GM19397 (cell line): ENCODE data around the gene KHNYN.

Source experiments
- ATAC-seq: cut with Tn5 transposase; IDR thresholded peaks from one replicate; pipeline ENCODE4 v1.9.1; 2021; ENCODE audit warnings: mild to moderate bottlenecking, moderate library complexity; ENCODE audit not compliant: unreplicated experiment

Gene KHNYN

DNA sequence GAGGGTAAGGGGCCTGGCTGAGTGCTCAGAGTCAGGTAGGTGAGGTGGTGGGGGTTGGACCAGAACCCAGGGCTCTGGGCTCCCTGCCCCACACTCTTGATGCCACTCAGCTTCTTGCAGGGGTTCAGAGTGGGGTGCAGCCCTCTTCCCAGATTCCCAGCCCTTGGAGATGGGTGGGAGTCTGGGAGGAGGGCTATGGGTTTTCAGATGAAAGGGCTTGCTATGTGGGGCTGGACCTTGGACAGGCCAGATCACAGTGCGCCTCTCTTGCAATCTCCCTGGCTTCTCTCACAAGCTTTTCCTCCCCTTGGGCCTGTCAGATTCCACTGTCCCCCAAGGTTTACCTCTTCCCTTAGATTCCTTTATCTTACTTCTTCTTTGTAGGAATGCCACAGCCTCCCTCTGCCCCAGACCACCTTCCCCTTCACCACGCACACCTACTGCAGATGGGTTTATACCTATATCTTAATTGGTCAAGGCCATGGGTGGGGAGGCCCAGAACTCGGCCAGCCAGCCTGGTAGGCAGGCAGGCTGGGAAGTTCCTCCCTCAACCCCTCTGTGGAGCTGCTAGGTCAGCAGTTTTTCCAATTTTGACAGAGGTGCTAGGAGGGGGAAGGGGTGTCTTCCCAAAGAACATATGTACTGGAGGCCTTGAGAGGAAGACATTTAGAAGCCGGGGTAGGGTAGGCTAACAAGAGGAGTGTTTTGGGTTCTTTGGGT is 29.6 kb upstream of the KHNYN start:
- no peak for ATAC-seq

DNA sequence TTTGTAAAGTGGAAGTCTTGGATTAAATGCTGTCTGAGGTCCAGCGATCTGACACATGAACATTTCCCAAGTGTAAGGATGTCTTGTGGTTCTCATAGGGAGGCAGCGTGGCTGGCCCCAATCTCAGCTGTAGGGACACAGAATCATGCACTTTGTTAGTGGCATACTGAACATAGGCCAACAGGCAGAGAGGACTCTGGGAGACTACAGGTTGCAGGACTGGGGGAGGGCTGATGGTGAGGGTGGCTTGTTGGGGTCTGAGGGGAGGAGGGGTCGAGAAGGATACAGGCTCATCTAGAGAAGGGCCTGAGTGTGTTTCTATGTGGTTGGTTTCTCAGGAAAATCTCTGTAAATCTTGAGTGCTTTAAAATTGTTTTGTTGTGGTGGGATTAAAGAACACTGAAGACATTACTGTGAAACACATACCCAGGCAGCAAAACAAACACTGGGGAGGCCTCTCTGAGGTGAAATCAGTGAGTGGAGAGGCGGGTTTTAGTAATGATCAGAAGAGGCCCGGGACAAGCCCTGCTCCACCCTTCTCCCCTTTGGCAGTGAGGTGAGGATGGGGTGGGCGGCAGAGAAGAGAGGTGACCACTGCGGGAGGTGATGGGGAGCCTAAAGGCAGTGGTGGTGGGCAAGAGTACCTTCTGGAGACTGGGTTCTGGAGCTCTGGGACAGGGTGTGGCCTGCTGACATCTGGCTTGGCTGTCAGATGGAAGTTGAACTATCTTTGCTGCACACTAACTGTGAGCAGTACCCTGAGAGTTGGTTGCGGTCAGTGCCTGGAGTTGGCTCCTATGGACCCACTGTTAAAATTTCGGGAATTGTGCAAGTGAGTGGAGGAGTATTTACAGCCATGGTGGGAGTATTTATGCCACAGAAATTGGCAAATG is 27.7 kb upstream of the KHNYN start:
- ATAC-seq, result no peak

DNA sequence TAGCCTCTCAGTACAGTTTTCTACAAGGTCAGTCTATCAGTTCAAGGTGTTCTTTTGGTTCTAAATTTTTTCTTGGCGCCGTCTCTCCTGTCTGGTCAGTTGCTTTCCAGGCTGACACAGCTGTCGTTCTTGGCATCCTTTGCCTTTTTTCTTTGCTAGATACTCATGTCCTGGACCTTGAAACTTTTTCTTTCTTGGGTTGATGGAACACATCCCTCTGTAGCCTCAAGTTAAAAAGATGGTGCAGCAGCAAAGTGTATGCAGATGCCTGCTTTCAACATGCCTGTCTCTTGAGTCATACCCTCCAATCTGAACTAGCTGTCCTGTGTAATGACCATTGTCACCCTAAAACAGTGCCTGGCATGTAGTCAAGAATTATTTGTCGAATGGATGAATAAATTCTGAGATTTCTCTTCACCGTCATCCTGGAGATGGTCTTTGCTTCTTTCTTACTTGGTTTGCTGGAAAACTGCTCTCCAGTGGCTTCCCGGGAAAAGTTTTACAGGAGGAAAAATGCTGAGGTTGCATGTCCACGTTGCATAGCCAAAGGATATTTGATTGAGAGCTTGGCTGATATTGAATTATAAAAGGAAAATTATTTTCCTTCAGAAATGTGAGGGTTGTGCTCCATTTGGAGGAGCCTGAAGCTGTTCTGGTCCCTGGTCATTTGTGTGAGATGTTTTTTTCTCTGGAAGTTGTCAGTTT is 26.3 kb upstream of the KHNYN start:
- ATAC-seq, result no peak

- ATAC-seq, result no peak
These were observed 24.9 kb upstream of the KHNYN start for GRCh38 chr14:24404814-24405213.

GRCh38 chr14:24406416-24406815 is 23.3 kb upstream of the KHNYN start:
- ATAC-seq, result no peak

DNA sequence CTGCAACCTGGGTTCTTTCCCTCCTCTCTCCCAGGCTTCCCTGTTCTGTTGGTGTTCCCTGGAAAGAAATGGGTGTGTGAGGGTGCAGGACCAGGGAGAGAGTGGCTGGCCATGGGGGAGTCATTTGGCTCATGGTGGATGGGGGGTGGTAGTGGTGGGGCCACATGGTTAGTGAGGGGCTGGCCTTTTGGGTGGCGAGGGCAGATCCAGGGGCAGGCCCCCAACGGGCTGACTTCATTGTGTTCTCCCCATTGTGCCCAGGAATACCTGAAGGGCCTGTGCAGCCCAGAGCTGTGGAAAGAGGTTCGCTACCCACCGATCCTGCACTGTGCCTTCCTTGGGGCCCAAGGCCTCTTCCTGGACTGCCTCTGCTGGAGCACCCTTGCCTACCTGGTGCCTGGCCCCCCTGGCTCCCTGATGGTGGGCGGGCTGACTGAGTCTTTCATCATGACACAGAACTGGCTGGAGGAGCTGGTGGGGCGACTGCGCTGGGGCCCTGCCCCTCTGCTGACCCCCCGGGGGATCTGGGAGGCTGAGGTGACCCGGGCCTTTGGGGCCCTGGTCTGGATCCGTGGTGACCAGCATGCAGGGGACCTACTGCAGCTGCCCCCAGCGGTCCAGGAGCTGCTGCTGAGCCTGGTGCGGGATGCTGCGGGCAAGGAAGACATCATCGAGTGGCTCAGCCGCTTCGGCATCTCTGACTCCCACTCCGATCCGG is 22.0 kb upstream of the KHNYN start:
- no peak for ATAC-seq

DNA sequence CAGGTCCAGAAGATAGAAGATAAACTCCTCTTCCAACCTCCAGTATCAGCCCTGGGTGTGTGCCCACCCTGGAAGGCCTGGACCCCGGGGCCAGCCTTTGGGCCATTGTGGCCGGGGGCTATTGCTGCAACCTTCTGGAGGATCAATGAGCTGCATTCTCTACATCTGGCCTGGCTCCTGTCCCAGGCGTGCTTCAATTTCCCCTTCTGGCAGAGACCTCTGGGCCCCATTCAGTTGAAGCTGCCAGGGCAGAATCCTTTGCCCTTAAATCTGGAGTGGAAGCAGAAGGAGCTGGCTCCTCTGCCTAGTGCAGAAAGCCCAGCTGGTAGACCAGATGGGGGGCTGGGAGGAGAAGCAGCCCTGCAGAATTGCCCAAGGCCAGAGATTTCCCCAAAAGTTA is 21.0 kb upstream of the KHNYN start:
- no peak for ATAC-seq

DNA sequence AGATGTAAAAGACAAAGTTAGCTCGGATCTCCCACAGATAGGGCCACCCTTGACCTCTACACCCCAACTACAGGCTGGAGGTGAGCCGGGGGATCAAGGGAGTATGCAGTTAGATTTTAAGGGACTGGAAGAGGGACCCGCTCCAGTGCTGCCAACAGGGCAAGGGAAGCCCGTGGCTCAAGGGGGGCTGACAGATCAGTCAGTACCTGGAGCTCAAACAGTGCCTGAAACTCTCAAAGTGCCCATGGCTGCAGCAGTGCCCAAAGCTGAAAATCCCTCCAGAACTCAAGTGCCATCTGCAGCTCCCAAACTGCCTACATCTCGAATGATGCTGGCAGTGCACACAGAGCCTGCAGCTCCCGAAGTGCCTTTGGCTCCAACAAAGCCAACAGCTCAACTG is 20.6 kb upstream of the KHNYN start:
- no peak for ATAC-seq

DNA sequence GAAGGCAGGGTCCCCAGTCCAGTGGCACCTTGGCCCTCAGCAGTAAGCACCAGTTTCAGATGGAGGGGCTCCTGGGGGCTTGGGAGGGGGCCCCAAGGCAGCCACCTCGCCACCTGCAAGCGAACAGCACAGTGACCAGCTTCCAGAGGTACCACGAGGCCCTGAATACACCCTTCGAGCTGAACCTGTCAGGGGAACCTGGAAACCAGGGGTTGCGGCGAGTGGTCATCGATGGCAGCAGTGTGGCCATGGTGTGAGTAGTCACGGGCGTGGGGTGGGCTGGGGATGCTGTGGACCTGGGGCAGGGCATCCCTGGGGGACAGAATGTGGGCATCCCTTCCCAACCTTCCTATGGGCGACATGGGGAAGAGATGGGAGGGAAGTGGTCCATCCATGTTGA is 19.8 kb upstream of the KHNYN start:
- no peak for ATAC-seq

GRCh38 chr14:24411443-24412389 is 18.0 kb upstream of the KHNYN start:
- no peak for ATAC-seq

DNA sequence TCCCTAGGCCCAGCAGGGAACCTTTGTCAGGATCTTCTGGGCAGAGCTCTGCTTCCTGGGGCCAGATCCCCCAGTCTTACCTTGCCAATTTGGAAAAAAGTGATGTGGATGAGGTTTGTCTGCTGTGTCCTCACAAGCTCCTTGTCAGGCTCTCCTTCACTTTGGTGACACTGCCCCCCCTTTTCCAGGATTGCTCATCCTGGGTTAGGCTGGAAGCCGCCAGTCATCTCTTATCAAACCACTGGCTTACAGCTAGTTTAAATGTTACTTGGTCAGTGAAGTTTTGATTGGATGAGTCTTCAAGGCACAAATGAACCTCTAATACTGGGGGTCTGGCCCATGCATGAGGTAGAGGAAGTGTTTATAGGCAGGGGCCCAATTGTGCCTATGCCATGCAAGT is 15.7 kb upstream of the KHNYN start:
- ATAC-seq, result no peak

DNA sequence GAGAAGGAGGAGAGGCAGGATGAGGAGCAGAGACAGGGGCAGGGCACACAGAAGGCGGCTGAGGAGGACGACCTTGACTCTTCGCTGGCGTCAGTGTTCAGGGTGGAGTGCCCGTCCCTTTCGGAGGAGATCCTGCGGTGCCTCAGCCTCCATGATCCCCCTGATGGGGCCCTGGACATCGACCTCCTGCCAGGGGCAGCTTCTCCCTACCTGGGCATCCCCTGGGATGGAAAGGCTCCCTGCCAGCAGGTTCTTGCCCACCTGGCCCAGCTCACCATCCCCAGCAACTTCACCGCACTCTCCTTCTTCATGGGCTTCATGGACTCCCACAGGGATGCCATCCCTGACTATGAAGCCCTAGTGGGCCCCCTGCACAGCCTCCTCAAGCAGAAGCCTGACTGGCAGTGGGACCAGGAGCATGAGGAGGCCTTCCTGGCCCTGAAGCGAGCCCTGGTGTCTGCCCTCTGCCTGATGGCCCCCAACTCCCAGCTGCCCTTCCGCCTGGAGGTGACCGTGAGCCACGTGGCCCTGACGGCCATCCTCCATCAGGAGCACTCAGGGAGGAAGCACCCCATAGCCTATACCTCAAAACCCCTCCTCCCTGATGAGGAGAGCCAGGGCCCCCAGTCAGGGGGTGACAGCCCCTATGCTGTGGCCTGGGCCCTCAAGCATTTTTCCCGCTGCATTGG is 14.9 kb upstream of the KHNYN start:
- ATAC-seq, result no peak

DNA sequence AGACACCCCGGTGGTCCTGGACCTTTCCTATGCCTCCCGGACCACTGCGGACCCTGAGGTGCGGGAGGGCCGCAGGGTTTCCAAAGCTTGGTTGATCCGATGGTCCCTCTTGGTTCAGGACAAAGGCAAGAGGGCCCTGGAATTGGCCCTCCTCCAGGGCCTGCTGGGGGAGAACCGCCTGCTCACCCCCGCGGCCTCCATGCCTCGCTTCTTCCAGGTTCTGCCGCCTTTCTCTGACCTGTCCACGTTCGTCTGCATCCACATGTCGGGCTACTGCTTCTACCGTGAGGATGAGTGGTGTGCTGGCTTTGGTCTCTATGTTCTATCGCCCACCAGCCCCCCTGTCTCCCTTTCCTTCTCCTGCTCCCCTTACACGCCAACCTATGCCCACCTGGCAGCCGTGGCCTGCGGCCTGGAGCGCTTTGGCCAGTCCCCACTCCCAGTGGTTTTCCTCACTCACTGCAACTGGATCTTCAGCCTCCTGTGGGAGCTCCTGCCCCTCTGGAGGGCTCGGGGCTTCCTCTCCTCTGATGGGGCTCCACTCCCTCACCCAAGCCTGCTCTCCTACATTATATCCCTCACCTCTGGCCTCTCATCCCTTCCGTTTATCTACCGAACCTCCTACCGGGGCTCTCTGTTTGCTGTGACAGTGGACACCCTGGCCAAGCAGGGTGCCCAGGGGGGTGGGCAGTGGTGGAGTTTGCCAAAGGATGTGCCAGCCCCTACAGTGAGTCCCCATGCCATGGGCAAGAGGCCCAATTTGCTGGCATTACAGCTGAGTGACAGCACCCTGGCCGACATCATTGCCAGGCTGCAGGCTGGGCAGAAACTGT is 14.1 kb upstream of the KHNYN start:
- no peak for ATAC-seq

- ATAC-seq, result no peak
These were observed 13.4 kb upstream of the KHNYN start for GRCh38 chr14:24416254-24416931.

- no peak for ATAC-seq
These were observed 12.7 kb upstream of the KHNYN start for GRCh38 chr14:24416932-24417619.

- no peak for ATAC-seq
These were observed 11.8 kb upstream of the KHNYN start for GRCh38 chr14:24417832-24418491.

GRCh38 chr14:24418492-24418873 is 11.3 kb upstream of the KHNYN start:
- no peak for ATAC-seq
